ENCODE data around the gene ANAPC2. TPM values are rescaled to one million over a fixed set of nuclear protein-coding genes. Genes with fewer than 3 reads are reported as not detected.

ANAPC2 gene
- total and polyA plus RNA-seq, 2 of the 4 experiments (the other 2 are of a cell fraction): 9.3 to 29.5 TPM

- DNase-seq (no peak), ATAC-seq (ENCODE audit: low read depth) (no peak)
- H2BK5ac ChIP-seq (ENCODE audit: low read depth, low read length, poor library complexity, severe bottlenecking): no peak overlapping the region
- TF ChIP-seq NFE2L2 (IDR thresholded peaks at IDR 0.05; ENCODE audit: low read depth, low read length) (no peak), FOS (IDR thresholded peaks at IDR 0.05; ENCODE audit: low read depth, low read length) (no peak), SMC3 (IDR thresholded peaks at IDR 0.05; ENCODE audit: low read depth, low read length) (no peak), RCOR1 (IDR thresholded peaks at IDR 0.05; ENCODE audit: insufficient replicate concordance, low read length) (no peak), RAD21 (IDR thresholded peaks at IDR 0.05; ENCODE audit: low read length) (no peak), BHLHE40 (IDR thresholded peaks at IDR 0.05; ENCODE audit: low read depth, low read length) (no peak), RFX5 (IDR thresholded peaks at IDR 0.05; ENCODE audit: low read depth, low read length) (no peak), CHD1 (IDR thresholded peaks at IDR 0.05; ENCODE audit: low read depth, low read length) (no peak), MAFK (IDR thresholded peaks at IDR 0.05; ENCODE audit: low read depth, low read length) (no peak), CEBPB (IDR thresholded peaks at IDR 0.05; ENCODE audit: low read depth, low read length) (no peak), POLR2A (IDR thresholded peaks at IDR 0.05; ENCODE audit: low read depth, low read length) (no peak), MXI1 (IDR thresholded peaks at IDR 0.05; ENCODE audit: borderline replicate concordance, low read depth, low read length) (no peak), MAZ (IDR thresholded peaks at IDR 0.05; ENCODE audit: borderline replicate concordance, low read depth, low read length) (no peak)
- TF ChIP-seq, protein P1, sequence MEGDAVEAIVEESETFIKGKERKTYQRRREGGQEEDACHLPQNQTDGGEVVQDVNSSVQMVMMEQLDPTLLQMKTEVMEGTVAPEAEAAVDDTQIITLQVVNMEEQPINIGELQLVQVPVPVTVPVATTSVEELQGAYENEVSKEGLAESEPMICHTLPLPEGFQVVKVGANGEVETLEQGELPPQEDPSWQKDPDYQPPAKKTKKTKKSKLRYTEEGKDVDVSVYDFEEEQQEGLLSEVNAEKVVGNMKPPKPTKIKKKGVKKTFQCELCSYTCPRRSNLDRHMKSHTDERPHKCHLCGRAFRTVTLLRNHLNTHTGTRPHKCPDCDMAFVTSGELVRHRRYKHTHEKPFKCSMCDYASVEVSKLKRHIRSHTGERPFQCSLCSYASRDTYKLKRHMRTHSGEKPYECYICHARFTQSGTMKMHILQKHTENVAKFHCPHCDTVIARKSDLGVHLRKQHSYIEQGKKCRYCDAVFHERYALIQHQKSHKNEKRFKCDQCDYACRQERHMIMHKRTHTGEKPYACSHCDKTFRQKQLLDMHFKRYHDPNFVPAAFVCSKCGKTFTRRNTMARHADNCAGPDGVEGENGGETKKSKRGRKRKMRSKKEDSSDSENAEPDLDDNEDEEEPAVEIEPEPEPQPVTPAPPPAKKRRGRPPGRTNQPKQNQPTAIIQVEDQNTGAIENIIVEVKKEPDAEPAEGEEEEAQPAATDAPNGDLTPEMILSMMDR (conservative IDR thresholded peaks at IDR 0.05; ENCODE audit: low read depth, low read length): no peak
- TF ChIP-seq, protein P2, sequence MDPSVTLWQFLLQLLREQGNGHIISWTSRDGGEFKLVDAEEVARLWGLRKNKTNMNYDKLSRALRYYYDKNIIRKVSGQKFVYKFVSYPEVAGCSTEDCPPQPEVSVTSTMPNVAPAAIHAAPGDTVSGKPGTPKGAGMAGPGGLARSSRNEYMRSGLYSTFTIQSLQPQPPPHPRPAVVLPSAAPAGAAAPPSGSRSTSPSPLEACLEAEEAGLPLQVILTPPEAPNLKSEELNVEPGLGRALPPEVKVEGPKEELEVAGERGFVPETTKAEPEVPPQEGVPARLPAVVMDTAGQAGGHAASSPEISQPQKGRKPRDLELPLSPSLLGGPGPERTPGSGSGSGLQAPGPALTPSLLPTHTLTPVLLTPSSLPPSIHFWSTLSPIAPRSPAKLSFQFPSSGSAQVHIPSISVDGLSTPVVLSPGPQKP (IDR thresholded peaks at IDR 0.05; ENCODE audit: borderline replicate concordance, low read depth, low read length): no peak
- ChIA-PET CTCF (no interaction called here), POLR2A (ENCODE audit: unreplicated experiment) (no interaction called here)
- peaks cover 31% of the 10 kb centered on the region for H4K20me1 ChIP-seq (ENCODE audit: insufficient read depth, low read length)
- no peak overlapping the region for H4K8ac ChIP-seq (ENCODE audit: low read depth in 2 of 2, low read length in 2 of 2)
- H2AK9ac ChIP-seq (replicated peaks; ENCODE audit: low read depth, low read length, poor library complexity): no peak overlapping the region
- BruUV-seq (replicated peaks): no TSS peak
- no peaks in the 10 kb centered on the region for H3K27me3 ChIP-seq (ENCODE audit: control insufficient read depth, insufficient read depth, low read length)
- no peaks in the 10 kb centered on the region for H3K9me3 ChIP-seq (ENCODE audit: control insufficient read depth, insufficient read depth, low read length)
- H3K9ac ChIP-seq (ENCODE audit: low read depth, low read length): no peak overlapping the region
- H3K36me3 ChIP-seq (ENCODE audit: control insufficient read depth, insufficient read depth, low read length): peaks cover 28% of the 10 kb centered on the region
- H2BK20ac ChIP-seq (ENCODE audit: low read depth, low read length): no peak overlapping the region
- H3K18ac ChIP-seq (ENCODE audit: low read depth, low read length): no peak overlapping the region
- no peak overlapping the region for H4K5ac ChIP-seq (ENCODE audit: low read depth, low read length)
- dilution Hi-C loops (cut with HindIII; ENCODE audit: low sequenced_read_pairs, unreplicated experiment) (no loop called here), in situ Hi-C loops (cut with MboI; ENCODE audit: low sequenced_read_pairs) (no loop called here), intact Hi-C loops (cut with micrococcal nuclease) (no loop called here)
- peaks cover 5 to 74% of the 10 kb centered on the region in 2 experiments for H3K79me1 ChIP-seq (ENCODE audit: low read depth in 1 of 2, low read length in 2 of 2)
- no peak overlapping the region for H3K14ac ChIP-seq (replicated peaks; ENCODE audit: low read depth, low read length)
- no peak overlapping the region for H3K27ac ChIP-seq (ENCODE audit: insufficient read depth, low read length)
- H3K23ac ChIP-seq (ENCODE audit: low read depth, low read length): no peak overlapping the region
- no peak overlapping the region for H2AK5ac ChIP-seq (ENCODE audit: low read depth, low read length)
- H4K91ac ChIP-seq (ENCODE audit: insufficient read depth, low read depth, low read length): no peak overlapping the region
- no peak overlapping the region for H3K4me2 ChIP-seq (ENCODE audit: low read depth, low read length)
- no peak overlapping the region for H3K4me3 ChIP-seq (ENCODE audit: insufficient read depth, low read depth, low read length)
- no peak overlapping the region for H2BK120ac ChIP-seq (ENCODE audit: low read depth, low read length)
- H2BK15ac ChIP-seq (ENCODE audit: low read depth, low read length): no peak overlapping the region
- no peak overlapping the region for H3K56ac ChIP-seq (ENCODE audit: extremely low read depth, insufficient read depth, low read length)
- no peak overlapping the region for H2AFZ ChIP-seq (replicated peaks; ENCODE audit: low read length, poor library complexity)
- WGBS, 2 experiments (ENCODE audit: extremely low coverage in 2 of 2, insufficient read length in 1 of 2): 87% methylated on average over 9 of the region's 22 CpGs; no CpG with 5 or more reads in 1 of the 2 experiments
- H3K4me1 ChIP-seq (ENCODE audit: control insufficient read depth, insufficient read depth, low read length): peaks cover 16% of the 10 kb centered on the region
- H3K9me1 ChIP-seq (ENCODE audit: insufficient read depth, low read length): no peaks in the 10 kb centered on the region
- H3K4ac ChIP-seq (ENCODE audit: low read depth, low read length): no peak overlapping the region
Observed at GRCh38 chr9:137191691-137192447, 3.5 kb upstream of the ANAPC2 start.
